Measurements from ENCODE around the gene ZNF654. TPM values are rescaled to one million over a fixed set of nuclear protein-coding genes. Genes with fewer than 3 reads are reported as not detected.

The ZNF654 gene
- total RNA-seq, 1 donor from 2014 or later, result 9.9 TPM

- Mint-ChIP-seq H3K4me3 (ENCODE audit: low read depth) (peak overlapping the region; percentile 49), H3K9me3 (ENCODE audit: low read depth) (no peaks in the 10 kb centered on the region), H3K36me3 (ENCODE audit: insufficient read depth) (peaks cover 9% of the 10 kb centered on the region), H3K4me1 (ENCODE audit: low read depth) (peaks cover 16% of the 10 kb centered on the region), H3K27me3 (no peaks in the 10 kb centered on the region), H3K27ac (peak overlapping the region; percentile 84)
- no peak for TF ChIP-seq CTCF (IDR thresholded peaks at IDR 0.05; ENCODE audit: unreplicated experiment)
- DNase-seq (ENCODE audit: low spot score, unreplicated experiment), result no peak
These were observed 83.1 kb downstream of the ZNF654 start for GRCh38 chr3:88142094-88142624.

- no peak for DNase-seq (ENCODE audit: low spot score, unreplicated experiment)
- Mint-ChIP-seq H3K4me3 (ENCODE audit: low read depth) (peak overlapping the region; percentile 44), H3K27ac (no peak overlapping the region), H3K9me3 (ENCODE audit: low read depth) (no peaks in the 10 kb centered on the region), H3K36me3 (ENCODE audit: insufficient read depth) (peaks cover 2% of the 10 kb centered on the region), H3K4me1 (ENCODE audit: low read depth) (peaks cover 30% of the 10 kb centered on the region), H3K27me3 (no peaks in the 10 kb centered on the region)
- TF ChIP-seq CTCF (IDR thresholded peaks at IDR 0.05; ENCODE audit: unreplicated experiment), result no peak
These were observed 88.2 kb downstream of the ZNF654 start for GRCh38 chr3:88147261-88147660.

GRCh38 chr3:88148651-88149050 is 89.6 kb downstream of the ZNF654 start:
- H3K27me3 Mint-ChIP-seq, result no peaks in the 10 kb centered on the region
- H3K4me1 Mint-ChIP-seq (ENCODE audit: low read depth), result peaks cover 24% of the 10 kb centered on the region
- peak overlapping the region; percentile 99 for H3K27ac Mint-ChIP-seq
- H3K36me3 Mint-ChIP-seq (ENCODE audit: insufficient read depth), result peaks cover 4% of the 10 kb centered on the region
- no peak for TF ChIP-seq CTCF (IDR thresholded peaks at IDR 0.05; ENCODE audit: unreplicated experiment)
- no peaks in the 10 kb centered on the region for H3K9me3 Mint-ChIP-seq (ENCODE audit: low read depth)
- DNase-seq (ENCODE audit: low spot score, unreplicated experiment), result no peak
- H3K4me3 Mint-ChIP-seq (ENCODE audit: low read depth), result peak overlapping the region; percentile 97

- no peak for DNase-seq (ENCODE audit: low spot score, unreplicated experiment)
- peaks cover 4% of the 10 kb centered on the region for H3K36me3 Mint-ChIP-seq (ENCODE audit: insufficient read depth)
- H3K4me3 Mint-ChIP-seq (ENCODE audit: low read depth), result peak overlapping the region; percentile 97
- H3K27ac Mint-ChIP-seq, result peak overlapping the region; percentile 99
- peaks cover 24% of the 10 kb centered on the region for H3K4me1 Mint-ChIP-seq (ENCODE audit: low read depth)
- H3K27me3 Mint-ChIP-seq, result no peaks in the 10 kb centered on the region
- no peaks in the 10 kb centered on the region for H3K9me3 Mint-ChIP-seq (ENCODE audit: low read depth)
- TF ChIP-seq CTCF (IDR thresholded peaks at IDR 0.05; ENCODE audit: unreplicated experiment), result no peak
These were observed 90.0 kb downstream of the ZNF654 start for GRCh38 chr3:88149101-88149508.

GRCh38 chr3:88149509-88150362 is 90.7 kb downstream of the ZNF654 start, which contains the start of gene C3orf38:
Gene C3orf38, plus strand, starts transcription at chr3:88149959. Its CDS starts 94 bp downstream, at chr3:88150053.
- Mint-ChIP-seq H3K4me1 (ENCODE audit: low read depth) (peaks cover 24% of the 10 kb centered on the region), H3K9me3 (ENCODE audit: low read depth) (no peaks in the 10 kb centered on the region), H3K27ac (peak within 1 kb of the TSS; percentile 99), H3K36me3 (ENCODE audit: insufficient read depth) (peaks cover 8% of the 10 kb centered on the region), H3K4me3 (ENCODE audit: low read depth) (peak within 1 kb of the TSS; percentile 97), H3K27me3 (no peaks in the 10 kb centered on the region)
- TF ChIP-seq CTCF (IDR thresholded peaks at IDR 0.05; ENCODE audit: unreplicated experiment), result no peak
- peak; percentile 60 for DNase-seq (ENCODE audit: low spot score, unreplicated experiment)
